ENCODE results near the gene RASGRP3. TPM values are rescaled to one million over a fixed set of nuclear protein-coding genes. Genes with fewer than 3 reads are reported as not detected.

The RASGRP3 gene
- total RNA-seq, 1 experiment from 2014 or later, result 0.72 TPM

DNA sequence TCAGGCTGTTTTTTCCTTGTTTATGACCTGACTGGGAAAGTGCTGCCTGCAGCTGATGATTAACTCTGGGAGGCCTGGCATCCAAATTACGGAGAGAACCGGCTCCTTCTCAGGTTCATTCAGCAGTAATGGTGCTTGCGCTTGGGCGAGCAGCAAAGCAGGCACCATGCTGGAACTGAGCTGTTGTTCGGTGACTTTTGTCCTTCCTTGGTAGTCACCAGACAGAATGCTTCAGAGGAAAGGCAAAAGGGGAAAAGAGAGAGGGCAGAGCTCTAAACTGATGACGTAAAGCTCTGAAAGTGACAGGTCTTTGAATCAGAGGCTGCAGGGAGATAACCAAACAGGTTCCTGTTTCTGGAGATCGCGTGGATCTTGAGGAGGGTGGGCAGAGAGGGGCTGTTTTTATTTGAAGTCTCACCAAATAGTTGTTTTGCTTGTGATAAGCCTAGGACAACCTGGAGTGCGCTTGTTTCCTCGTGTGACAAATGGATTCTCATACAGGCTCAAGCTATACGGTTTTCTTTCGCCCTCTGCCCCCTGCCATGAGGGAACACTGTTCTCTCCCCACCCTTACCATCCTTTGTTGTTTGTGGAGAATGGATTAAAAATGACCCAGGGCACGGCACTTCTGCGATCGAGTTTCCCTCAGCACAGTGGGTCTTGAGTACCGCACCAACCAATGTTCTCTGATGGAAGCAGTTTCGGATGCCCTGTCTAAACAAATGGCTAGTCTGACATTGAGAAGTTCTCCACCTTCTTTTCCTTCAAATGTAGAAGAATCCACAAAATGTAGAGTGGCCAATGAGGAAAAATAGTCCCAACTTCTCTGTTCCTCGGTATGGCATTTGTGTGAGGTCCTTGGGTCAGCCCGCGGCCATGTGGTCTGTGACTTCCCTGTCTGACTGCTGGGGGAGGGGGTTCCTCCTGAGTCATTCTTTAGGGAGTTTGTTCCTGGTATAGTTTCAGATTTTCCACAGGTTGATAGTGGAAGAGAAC lies 1.3 kb downstream of the RASGRP3 start:
- Histone ChIP-seq H3K9me2 (ENCODE audit: insufficient read depth) (no peaks in the 10 kb centered on the region), H4K20me1 (ENCODE audit: insufficient read depth) (no peaks in the 10 kb centered on the region), H2AFZ (no peak overlapping the region), H3K79me2 (ENCODE audit: low read depth) (no peaks in the 10 kb centered on the region), H3K9me3 (ENCODE audit: insufficient read depth, low read depth) (no peaks in the 10 kb centered on the region), H3K4me3 (peak overlapping the region; percentile 72; the same call in 1 of the 2 replicates), H3K27me3 (ENCODE audit: insufficient read depth, low read depth) (no peaks in the 10 kb centered on the region), H3K4me1 (replicated peaks; ENCODE audit: insufficient read depth) (peaks cover 15% of the 10 kb centered on the region), H3K27ac (no peak overlapping the region), H3K36me3 (ENCODE audit: low read depth) (no peaks in the 10 kb centered on the region), H3F3A (ENCODE audit: insufficient read depth, low read depth) (peaks cover 7% of the 10 kb centered on the region; the same call in 1 of the 2 replicates), H3K4me2 (peak overlapping the region; percentile 88)
- CTCF ChIA-PET, result interaction anchor here (0.9 kb wide), 1 partner anchor 16 kb away, joined by 4 read pairs; no protein-coding TSS in a partner anchor
- no TSS peak for BruUV-seq (replicated peaks)
- no peak for DNase-seq
- no peak for TF ChIP-seq EZH2 (IDR thresholded peaks at IDR 0.05; ENCODE audit: low read depth)
- TF ChIP-seq, protein P1, sequence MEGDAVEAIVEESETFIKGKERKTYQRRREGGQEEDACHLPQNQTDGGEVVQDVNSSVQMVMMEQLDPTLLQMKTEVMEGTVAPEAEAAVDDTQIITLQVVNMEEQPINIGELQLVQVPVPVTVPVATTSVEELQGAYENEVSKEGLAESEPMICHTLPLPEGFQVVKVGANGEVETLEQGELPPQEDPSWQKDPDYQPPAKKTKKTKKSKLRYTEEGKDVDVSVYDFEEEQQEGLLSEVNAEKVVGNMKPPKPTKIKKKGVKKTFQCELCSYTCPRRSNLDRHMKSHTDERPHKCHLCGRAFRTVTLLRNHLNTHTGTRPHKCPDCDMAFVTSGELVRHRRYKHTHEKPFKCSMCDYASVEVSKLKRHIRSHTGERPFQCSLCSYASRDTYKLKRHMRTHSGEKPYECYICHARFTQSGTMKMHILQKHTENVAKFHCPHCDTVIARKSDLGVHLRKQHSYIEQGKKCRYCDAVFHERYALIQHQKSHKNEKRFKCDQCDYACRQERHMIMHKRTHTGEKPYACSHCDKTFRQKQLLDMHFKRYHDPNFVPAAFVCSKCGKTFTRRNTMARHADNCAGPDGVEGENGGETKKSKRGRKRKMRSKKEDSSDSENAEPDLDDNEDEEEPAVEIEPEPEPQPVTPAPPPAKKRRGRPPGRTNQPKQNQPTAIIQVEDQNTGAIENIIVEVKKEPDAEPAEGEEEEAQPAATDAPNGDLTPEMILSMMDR (conservative IDR thresholded peaks at IDR 0.05), result no peak
- intact Hi-C loops (cut with micrococcal nuclease; ENCODE audit: unreplicated experiment), result loop anchor here (5.0 to 10.0 kb wide), 2 partner anchors 105 to 853 kb away; partner anchors contain the start of gene TTC27
- POLR2A ChIA-PET (ENCODE audit: unreplicated experiment), result no interaction called here

DNA sequence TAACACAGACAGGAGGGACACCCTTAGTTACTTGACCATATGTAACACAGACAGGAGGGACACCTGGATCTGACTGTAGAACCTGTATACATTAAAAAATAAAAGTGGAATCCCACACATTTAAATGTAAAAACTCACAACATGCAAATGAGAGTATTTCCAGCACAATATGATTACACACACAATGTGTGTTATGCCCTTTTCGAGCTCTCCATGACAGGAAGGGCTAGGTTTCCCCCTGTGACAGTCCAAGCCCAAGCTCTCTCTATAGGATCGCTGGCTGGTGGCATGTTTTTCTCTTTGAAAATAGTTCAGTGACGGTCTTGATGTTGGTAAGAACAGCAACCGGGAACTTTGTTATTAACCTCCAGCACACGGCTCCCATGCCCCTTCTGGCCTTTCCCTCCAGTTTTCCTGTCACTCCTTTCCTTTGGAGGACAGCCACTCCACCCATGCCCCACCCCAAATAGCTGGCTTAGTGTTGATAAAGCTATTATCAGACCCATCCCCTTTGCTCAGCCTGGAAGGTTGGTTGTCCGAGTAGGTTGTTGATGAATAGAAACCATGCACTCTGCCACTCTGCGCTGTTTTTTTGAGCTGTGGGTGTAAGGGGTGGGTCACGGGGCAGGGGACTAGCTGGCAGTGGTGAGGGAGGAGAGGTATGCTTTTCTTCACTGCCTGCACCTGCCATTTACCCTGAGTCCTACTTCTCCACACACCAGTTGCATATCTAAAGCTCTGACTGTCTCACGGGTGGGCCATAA lies 2.7 kb downstream of the RASGRP3 start:
- Histone ChIP-seq H4K20me1 (ENCODE audit: insufficient read depth) (no peaks in the 10 kb centered on the region), H3K27me3 (ENCODE audit: insufficient read depth, low read depth) (no peaks in the 10 kb centered on the region), H3K27ac (no peak overlapping the region), H3K4me3 (no peak overlapping the region), H3F3A (ENCODE audit: insufficient read depth, low read depth) (peaks cover 7% of the 10 kb centered on the region; the same call in 1 of the 2 replicates), H3K36me3 (ENCODE audit: low read depth) (no peaks in the 10 kb centered on the region), H3K9me3 (ENCODE audit: insufficient read depth, low read depth) (no peaks in the 10 kb centered on the region), H3K4me2 (no peak overlapping the region), H2AFZ (no peak overlapping the region), H3K4me1 (replicated peaks; ENCODE audit: insufficient read depth) (peaks cover 15% of the 10 kb centered on the region), H3K79me2 (ENCODE audit: low read depth) (no peaks in the 10 kb centered on the region), H3K9me2 (ENCODE audit: insufficient read depth) (no peaks in the 10 kb centered on the region)
- CTCF ChIA-PET, result no interaction called here
- intact Hi-C loops (cut with micrococcal nuclease; ENCODE audit: unreplicated experiment), result loop anchor here (5.0 to 10.0 kb wide), 2 partner anchors 103 to 854 kb away; partner anchors contain the start of gene TTC27
- no TSS peak for BruUV-seq (replicated peaks)
- no peak for DNase-seq
- TF ChIP-seq EZH2 (IDR thresholded peaks at IDR 0.05; ENCODE audit: low read depth), result no peak
- TF ChIP-seq, protein P1 (conservative IDR thresholded peaks at IDR 0.05), result no peak
- POLR2A ChIA-PET (ENCODE audit: unreplicated experiment), result no interaction called here

DNA sequence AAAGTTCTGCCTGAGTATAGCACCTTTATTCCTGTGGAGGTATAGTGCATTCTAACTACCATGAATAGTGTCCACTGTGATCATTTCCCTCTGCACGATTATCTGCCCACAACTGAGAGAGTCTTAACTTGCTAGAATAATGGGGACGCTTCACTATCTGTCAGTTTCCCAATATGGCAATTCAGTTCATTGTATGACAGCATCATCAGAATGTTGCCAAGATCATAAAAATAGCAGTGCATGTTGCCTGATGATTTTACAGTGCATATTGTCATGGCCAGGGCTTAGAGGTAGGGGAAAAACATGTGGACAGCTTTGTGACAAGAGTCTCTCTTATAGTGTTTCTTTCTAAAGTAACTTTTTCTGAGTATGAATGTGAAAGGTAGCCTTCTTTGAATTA lies 6.1 kb downstream of the RASGRP3 start:
- Histone ChIP-seq H3K4me3 (no peak overlapping the region), H3K4me1 (replicated peaks; ENCODE audit: insufficient read depth) (peaks cover 1% of the 10 kb centered on the region), H3K27ac (no peak overlapping the region), H4K20me1 (ENCODE audit: insufficient read depth) (no peaks in the 10 kb centered on the region), H3K36me3 (ENCODE audit: low read depth) (no peaks in the 10 kb centered on the region), H3K4me2 (no peak overlapping the region), H3K27me3 (ENCODE audit: insufficient read depth, low read depth) (no peaks in the 10 kb centered on the region), H2AFZ (no peak overlapping the region), H3F3A (ENCODE audit: insufficient read depth, low read depth) (no peaks in the 10 kb centered on the region), H3K9me3 (ENCODE audit: insufficient read depth, low read depth) (no peaks in the 10 kb centered on the region; the same call in none of the 2 replicates), H3K79me2 (ENCODE audit: low read depth) (no peaks in the 10 kb centered on the region), H3K9me2 (ENCODE audit: insufficient read depth) (no peaks in the 10 kb centered on the region)
- ChIA-PET CTCF (interaction anchor here (0.7 kb wide), 1 partner anchor 98 kb away, joined by 3 read pairs; no protein-coding TSS in a partner anchor), POLR2A (ENCODE audit: unreplicated experiment) (no interaction called here)
- no peak for DNase-seq
- intact Hi-C loops (cut with micrococcal nuclease; ENCODE audit: unreplicated experiment), result no loop called here
- BruUV-seq (replicated peaks), result no TSS peak
- TF ChIP-seq, protein P1 (conservative IDR thresholded peaks at IDR 0.05), result no peak
- no peak for TF ChIP-seq EZH2 (IDR thresholded peaks at IDR 0.05; ENCODE audit: low read depth)

Measured in PC-9 (cell line).